ENCODE data around the gene PLEKHG5.
"Not testable (repeated sequence)": the region's sequence is repeated elsewhere in the genome, so short reads cannot be mapped to it uniquely, and the experiment has no call there.

PLEKHG5 gene

GRCh38 chr1:6464514-6464836, 27.0 kb downstream of the PLEKHG5 start:
- DNase-seq: peak in 6 of 58 donors; percentile 2 to 33 (median 12)

- no peak for DNase-seq
Measured at GRCh38 chr1:6463120-6463412, 28.4 kb downstream of the PLEKHG5 start.

GRCh38 chr1:6462412-6463119, 28.9 kb downstream of the PLEKHG5 start:
- no peak for DNase-seq

GRCh38 chr1:6461538-6462411, 29.7 kb downstream of the PLEKHG5 start:
- no peak for DNase-seq

GRCh38 chr1:6461051-6461530, 30.4 kb downstream of the PLEKHG5 start:
- DNase-seq: no peak

GRCh38 chr1:6460301-6461050, 31.0 kb downstream of the PLEKHG5 start:
- DNase-seq: no peak

GRCh38 chr1:6459850-6460265, 31.6 kb downstream of the PLEKHG5 start:
- DNase-seq: no peak

- DNase-seq: no peak
Measured at GRCh38 chr1:6456800-6457466, 34.5 kb downstream of the PLEKHG5 start.

GRCh38 chr1:6455752-6456520, 35.5 kb downstream of the PLEKHG5 start:
- DNase-seq: not testable (repeated sequence)

- DNase-seq: no peak
Measured at GRCh38 chr1:6454856-6455751, 36.4 kb downstream of the PLEKHG5 start.

- DNase-seq: not testable (repeated sequence)
Measured at GRCh38 chr1:6453895-6454855, 37.3 kb downstream of the PLEKHG5 start.

- no peak for DNase-seq
Measured at GRCh38 chr1:6450943-6451373, 40.5 kb downstream of the PLEKHG5 start.

- not testable (repeated sequence) for DNase-seq
Measured at GRCh38 chr1:6450486-6450885, 41.0 kb downstream of the PLEKHG5 start.

GRCh38 chr1:6450005-6450450, 41.4 kb downstream of the PLEKHG5 start:
- DNase-seq: no peak

- peak in 9 of 58 donors; percentile 4 to 40 (median 18) for DNase-seq
Measured at GRCh38 chr1:6448749-6449631, 42.5 kb downstream of the PLEKHG5 start.

- DNase-seq: no peak
Measured at GRCh38 chr1:6447818-6448748, 43.4 kb downstream of the PLEKHG5 start.

All from anterior cingulate cortex (tissue), 58 donors.